NCI-H510A (cell line): ENCODE measurements around the gene CEBPZ.
"Not testable (repeated sequence)": the region's sequence is repeated elsewhere in the genome, so short reads cannot be mapped to it uniquely, and the experiment has no call there.

ENCODE experiments used
- DNase-seq: peaks from one replicate; lab custom pipeline; 2025; lab: John Stamatoyannopoulos, UW

The CEBPZ gene, protein sequence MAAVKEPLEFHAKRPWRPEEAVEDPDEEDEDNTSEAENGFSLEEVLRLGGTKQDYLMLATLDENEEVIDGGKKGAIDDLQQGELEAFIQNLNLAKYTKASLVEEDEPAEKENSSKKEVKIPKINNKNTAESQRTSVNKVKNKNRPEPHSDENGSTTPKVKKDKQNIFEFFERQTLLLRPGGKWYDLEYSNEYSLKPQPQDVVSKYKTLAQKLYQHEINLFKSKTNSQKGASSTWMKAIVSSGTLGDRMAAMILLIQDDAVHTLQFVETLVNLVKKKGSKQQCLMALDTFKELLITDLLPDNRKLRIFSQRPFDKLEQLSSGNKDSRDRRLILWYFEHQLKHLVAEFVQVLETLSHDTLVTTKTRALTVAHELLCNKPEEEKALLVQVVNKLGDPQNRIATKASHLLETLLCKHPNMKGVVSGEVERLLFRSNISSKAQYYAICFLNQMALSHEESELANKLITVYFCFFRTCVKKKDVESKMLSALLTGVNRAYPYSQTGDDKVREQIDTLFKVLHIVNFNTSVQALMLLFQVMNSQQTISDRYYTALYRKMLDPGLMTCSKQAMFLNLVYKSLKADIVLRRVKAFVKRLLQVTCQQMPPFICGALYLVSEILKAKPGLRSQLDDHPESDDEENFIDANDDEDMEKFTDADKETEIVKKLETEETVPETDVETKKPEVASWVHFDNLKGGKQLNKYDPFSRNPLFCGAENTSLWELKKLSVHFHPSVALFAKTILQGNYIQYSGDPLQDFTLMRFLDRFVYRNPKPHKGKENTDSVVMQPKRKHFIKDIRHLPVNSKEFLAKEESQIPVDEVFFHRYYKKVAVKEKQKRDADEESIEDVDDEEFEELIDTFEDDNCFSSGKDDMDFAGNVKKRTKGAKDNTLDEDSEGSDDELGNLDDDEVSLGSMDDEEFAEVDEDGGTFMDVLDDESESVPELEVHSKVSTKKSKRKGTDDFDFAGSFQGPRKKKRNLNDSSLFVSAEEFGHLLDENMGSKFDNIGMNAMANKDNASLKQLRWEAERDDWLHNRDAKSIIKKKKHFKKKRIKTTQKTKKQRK

DNA sequence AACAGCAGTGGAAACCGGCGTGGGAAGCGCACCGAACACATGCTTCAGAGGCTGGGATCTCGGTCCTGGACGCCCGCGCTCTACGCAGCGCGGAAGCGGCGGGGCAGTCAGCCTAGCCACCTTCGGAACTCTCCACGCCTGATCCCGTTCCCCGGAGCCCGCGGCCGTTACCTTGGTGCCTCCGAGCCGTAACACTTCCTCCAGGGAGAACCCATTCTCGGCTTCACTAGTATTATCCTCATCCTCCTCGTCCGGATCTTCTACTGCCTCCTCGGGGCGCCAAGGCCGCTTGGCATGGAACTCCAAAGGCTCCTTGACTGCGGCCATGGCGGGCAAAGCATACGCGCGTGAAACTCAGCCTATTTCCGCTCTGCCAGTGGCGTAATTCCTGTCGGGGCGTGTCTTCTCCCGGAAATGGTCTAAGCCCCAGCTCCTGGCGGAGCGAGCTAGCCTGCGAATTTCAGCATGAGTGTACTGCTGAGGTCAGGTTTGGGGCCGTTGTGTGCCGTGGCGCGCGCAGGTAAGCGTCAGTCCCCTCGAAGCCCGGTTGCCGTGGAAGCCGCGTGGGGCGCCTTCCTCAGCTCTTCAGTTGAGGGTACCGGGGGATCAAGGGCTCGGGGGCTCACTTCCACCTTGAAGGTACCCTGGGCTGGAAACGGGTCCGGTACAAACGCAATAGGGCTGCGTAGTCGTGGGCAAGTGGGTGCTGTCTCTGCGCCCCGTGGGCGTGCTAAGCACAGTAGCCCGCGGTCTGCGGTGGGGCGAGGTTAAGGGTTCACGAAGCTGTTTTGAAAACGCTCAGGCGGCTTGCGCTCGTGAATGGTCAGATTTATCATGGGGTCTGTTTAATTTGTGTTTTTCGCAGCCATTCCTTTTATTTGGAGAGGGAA is at the start of gene CEBPZ, which contains the start of gene NDUFAF7:
Gene CEBPZ, minus strand, starts transcription at position 356 of the 890 bp plus-strand sequence. Its CDS starts 29 bp downstream, at position 327.
Gene NDUFAF7, plus strand, starts transcription at position 418 of the 890 bp plus-strand sequence. Its CDS starts 48 bp downstream, at position 466.
- DNase-seq = peak; percentile 85

DNA sequence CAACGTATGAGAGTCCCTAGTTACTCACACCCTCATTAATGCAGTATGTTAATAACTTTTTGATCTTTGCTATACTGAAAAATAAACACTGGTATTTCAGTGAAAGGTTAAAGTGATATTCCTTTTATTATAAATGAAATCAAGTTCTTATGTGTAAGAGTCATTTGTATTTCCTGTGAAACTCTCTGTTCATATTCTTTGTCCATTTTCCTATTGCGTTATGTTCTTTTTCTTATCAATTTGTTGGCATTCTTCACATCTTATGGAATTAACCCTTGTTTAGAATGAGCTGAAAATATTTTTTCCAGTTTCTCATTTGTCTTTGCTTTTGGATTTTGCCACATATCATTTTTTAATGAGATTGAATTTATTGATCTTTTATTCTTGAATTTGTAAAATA is 44.9 kb upstream of the CEBPZ start:
- DNase-seq = no peak

DNA sequence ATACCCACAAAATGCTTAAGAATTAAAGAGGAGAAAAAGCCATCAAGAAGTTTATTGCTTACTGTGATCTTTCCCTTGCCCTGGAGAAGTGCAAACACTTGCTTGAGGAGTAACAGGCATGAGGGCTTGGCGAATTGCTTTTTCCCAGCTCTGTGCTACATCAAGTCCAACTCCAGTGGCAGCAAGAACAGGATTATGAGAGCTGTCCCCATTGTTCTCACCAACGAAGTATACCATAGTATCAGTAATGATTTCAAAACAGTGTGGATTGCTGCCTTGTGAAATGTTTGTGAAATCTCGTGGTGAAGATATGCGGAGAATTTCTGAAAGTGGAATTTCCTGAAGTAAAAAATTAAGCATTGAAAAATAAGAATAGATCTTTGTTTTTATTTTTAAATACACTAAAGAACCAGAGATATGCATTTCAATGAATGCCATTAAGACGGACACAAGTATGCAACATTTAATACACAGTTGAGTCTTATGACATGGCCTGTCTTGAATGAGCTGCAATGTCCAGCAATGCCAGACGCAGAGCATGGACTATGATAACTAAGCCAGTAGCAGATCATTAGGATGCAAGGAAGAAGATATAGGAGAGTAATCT is 43.1 kb upstream of the CEBPZ start:
- no peak for DNase-seq

DNA sequence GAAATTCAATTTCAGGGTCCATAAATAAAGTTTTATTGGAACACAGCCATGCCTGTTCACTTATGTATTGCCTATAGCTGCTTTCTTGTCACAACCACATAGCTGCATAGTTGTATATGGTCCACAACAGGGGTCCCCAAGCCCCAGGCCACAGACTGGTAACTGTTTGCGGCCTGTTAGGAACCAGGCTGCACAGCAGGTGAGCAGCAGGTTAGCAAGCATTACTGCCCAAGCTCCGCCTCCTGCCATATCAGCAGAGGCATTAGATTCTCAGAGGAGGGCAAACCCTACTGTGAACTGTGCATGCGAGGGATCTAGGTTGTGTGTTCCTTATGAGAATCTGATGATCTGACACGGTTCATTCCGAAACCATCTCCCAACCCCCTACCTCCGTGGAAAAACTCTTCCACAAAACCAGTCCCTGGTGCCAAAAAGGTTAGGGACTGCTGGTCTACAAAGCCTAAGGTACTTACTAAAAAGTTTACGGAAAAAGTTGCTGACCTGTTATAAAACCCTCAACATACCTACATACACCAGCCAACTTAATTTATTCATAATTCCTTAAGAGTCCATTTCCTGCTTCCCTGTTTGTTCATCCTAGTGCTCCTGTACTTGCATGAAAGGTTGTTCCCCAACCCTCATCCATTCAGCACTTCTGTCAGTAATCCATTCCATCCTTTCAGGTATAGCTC is 40.1 kb upstream of the CEBPZ start:
- no peak for DNase-seq

DNA sequence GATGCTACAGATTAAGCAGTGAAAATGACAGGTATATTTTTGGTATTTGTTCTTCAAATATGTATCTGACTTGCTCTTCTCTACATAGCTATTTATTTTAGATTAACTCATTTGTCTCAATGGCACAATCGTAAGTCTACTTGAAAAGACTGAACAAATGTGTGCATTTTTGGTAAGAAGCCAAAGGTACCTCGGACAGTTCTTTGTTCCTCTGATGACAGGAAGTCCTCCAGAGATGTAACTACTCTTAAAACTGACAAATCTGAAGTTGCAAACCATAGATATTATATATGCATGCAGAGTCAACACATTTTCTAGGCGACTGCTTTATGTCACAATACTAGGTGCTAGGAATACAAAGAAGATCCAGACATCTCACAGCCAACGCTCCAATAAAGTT is 36.7 kb upstream of the CEBPZ start:
- no peak for DNase-seq

DNA sequence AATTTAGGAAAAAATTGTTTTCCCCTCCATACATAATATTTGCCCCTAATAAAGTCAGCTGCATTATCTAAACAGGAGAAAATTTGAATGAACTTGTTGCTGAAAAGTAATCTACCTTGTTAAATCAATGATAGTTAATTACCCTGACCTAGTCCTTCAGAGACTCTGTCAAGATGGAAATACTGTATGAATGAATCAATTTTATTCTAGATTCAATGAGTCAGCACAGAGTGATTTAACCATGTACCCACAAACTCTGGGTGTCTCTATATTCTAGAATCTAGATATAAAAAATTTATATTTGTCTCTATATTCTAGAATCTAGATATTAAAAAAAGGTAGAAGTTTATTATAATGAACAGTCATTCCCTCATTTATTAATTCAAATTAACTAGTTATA is 36.3 kb upstream of the CEBPZ start:
- no peak for DNase-seq

DNA sequence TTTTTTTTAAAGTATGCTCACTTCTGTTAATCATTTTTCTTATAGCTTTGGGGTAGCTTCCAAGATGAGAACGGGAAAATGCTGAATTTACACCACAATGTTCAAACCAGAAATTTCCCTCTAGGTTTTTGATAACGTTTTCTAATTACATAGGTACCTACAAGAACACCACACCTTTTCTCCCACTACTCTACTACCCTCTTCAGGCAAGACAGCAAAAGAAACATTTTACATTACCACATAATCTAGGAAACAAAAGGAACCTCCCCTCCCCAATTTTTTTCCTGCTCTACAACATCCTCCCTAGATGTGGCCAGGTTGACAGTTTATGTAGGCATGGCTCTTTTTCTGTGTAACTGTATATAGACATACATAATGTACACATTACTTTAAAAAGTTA is 32.4 kb upstream of the CEBPZ start:
- DNase-seq = no peak

DNA sequence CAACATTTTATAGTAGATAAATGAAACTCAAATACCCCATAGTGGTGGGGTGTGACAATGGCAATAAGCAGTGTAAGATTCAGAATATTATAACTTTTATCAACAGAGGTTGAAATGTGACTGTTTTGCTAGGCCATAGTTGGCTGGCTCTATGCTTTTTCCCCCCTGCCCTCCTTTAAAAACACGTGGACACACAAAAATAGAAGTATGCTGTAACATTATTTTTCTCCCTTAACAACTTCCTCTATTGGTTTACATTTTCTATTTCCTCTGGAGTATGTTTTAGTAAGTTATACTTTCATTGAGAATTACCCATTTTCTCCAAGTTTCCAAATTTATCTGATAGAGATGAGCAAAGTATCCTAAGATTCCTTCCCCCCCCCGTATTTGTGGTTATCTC is 31.1 kb upstream of the CEBPZ start:
- DNase-seq = no peak

DNA sequence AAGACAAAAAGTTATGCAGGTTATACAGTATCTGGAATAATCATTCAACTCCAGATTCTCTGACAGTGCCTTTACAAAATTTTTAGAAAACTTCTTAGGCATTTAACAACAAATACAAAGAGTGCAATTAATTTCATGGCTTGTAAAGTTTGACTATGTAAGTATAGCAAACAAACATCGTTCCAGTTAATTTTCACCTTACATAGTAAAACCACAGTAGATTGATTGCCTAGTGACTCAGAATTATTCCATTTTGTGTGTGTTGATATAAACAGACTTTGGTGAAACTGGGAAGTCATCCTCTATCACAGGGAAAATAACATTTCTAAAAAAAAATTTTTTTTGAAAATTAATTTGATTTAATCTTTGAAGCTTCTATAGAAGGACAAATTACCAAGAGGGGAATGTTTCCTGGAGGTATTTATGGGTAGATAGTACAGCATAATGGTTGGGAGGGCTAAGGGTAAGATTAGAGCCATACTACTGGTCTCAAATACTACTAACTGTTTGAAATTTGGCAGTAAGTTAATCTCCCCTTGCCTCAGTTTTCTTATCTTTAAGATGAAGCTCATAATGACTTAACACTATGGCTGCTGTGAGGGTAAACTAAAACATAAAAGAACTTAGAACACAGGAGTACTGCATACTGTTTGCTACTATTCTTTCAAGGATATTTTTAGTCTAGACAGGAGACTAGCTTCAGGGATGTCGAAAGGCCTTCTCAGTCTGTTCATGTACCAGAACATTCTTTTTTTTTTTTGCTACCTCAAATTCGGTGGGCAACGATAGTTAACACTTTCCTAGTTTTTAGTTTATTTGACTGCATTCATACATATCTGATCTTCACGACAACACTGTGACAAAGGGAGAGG is 19.7 kb upstream of the CEBPZ start:
- no peak for DNase-seq

DNA sequence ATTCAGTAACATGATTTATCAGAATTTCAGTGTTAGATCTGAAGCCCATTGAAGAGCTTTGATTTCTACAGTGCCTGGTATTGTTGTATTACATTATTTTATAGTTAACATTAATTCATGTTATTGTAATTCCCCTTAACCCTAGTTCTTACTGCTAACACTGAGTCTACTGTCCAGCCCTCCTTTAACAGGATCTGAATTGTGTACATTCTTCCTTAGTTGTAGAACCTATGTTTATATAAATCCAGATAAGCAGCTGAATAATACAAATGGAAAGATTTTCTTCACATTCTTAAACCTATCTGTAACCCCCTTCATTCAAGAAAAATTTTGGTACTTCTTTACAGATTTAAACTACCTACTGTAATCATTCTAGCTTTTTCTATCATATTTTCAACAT is 14.8 kb upstream of the CEBPZ start:
- DNase-seq = no peak

DNA sequence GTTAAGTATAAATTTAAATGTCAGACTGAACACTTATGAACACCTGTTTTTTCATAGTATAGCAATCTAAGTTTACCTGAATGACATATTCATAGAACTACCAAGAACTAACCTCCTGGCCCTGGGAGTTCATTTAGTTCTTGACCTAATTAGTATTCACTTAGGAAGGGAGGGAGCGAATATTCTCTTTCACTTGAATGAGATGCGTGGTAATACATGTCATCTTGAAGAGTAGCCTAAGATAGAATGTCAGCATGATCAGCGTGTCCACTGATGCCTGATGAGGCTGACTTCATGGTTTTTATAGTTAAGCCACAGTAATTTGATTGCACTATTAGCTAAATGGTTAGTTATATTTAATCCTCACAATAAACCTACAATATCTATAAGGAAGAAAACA is 13.4 kb upstream of the CEBPZ start:
- no peak for DNase-seq

DNA sequence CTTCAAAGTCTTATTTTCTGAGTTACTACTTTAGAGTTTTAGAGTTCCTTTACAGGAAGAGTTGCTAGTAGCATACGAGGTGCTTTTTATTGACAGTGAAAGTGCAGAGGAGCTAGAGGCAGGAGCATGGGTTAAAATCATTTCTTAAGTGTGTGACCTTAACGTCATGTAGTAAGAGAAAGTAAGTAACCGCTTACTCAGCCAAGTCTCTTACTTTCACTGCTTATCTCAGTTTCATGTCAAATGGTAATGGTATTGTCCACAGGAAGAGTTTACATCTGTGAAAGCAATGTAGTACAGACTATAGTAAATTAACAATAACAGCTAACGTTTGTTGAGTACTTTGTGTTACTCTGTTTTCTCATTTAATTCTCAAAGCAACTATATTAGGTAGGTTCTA is 12.6 kb upstream of the CEBPZ start:
- DNase-seq = no peak

DNA sequence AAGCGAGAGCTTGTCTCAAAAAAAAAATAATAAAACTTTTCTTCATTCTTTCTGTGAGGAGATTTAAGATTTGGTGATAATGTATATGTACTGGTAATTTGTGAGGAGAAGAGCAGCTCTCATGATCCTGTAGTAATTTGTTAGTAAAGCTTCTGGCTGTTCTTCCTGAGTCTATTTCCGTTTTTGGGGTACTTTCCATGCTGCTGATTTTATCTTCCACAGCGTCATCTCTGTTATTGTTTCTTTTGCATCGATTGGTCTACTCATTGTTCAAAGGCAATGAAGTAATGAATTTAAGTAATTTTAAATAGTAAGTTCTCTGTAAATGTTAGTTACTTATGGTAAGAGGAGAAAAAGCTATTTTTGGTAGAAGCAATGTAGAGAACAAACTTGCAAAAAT is 12.0 kb upstream of the CEBPZ start:
- DNase-seq = no peak

DNA sequence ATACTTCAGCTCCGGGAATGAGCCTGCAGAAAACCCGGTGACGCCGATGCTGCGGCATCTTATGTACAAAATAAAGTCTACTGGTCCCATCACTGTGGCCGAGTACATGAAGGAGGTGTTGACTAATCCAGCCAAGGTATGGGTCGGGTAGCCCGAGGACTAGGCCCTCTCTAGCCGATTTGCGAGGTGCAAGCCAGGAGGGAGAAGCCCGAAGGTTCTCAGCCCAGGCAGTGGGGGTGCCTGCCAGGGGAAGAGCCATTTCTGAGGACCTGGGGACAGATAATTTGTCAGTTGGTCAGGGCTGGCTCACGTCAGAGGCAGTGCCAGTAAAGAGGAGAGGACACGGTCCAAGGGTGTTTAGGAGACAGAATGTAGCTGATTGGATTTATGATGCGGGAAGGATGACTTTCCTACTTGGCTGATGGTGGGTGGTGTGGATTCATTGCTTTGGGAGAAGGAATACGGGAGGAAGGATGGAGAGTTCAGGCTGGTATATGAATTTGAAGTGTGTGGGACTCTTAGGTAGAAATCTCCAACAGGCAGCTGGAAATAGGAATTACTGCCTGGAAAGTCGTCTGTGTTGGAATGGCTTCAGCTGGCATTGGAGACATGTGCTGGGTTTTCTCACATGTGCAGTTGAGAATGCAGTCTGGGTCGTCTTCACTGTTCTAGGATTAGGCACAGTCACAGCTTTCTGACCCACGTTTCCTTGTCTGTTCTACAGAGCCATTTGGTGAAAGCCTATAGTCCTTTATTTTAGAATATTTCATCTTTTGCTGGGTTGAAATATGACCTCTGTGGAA is 936 bp upstream of the CEBPZ start:
- no peak for DNase-seq

DNA sequence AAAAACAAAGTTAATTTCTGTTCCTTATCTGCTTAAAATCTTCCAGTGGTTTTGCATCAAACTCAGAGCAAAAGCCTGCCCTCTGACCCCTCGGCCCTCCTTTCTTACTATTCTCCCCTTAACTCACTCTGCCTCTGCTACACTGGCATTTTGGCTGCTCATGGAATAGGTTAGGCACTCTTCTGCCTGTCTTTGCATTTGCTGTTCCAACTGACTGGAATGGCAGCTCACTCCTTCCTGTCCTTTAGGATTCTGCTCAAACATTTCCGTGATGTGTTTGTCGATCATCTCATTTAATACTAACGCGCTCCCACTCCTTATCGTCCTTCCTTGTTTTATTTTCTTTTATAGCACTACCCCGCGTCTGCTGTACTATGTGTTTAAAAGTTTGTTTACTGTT is 815 bp downstream of the CEBPZ start:
- DNase-seq = no peak

DNA sequence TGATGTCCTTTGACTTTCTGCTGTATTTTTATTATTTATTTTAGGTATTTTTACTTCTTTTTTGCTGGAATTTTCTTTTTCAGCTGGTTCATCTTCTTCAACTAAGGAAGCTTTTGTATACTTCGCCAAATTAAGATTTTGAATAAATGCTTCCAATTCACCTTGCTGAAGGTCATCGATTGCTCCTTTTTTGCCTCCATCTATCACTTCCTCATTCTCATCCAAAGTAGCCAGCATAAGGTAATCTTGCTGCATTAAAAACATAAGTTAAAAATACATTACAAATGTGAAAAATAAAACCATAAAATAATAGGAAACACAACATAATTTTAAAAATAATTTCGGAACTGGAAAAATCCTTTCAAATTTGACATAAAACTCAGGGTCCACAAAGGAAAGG is 2.6 kb downstream of the CEBPZ start:
- no peak for DNase-seq

DNA sequence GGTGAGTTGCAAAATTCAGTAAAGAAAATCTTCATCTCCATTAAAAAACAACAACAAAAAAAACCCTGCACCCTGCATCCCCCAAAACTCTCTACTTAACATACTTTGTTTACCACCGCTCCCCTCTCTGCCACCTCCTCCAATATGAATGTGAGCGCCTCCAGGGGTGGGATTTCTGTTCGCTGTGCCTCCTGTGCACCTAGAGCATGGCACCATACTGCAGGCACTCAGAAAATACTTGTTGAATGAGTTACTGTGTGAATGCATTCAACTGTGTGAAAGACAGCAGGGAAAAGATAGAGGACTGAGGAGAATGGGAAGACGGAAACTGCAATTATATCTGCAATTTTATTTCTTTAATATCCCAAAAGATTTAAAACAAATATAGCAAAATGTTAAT is 4.5 kb downstream of the CEBPZ start:
- DNase-seq = no peak

DNA sequence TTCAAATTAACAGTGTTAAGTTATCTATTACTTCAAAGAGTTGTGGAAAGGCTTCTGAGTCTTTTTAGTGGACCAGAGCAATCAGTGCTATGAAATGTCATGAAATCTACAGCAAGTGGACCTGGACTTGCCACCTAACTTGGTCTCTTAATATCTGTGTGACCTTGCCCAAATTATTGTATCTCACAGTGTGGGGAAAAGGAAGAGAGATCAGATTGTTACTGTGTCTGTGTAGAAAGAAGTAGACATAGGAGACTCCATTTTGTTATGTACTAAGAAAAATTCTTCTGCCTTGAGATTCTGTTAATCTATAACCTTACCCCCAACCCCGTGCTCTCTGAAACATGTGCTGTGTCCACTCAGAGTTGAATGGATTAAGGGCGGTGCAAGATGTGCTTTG is 6.3 kb downstream of the CEBPZ start:
- DNase-seq = not testable (repeated sequence)

DNA sequence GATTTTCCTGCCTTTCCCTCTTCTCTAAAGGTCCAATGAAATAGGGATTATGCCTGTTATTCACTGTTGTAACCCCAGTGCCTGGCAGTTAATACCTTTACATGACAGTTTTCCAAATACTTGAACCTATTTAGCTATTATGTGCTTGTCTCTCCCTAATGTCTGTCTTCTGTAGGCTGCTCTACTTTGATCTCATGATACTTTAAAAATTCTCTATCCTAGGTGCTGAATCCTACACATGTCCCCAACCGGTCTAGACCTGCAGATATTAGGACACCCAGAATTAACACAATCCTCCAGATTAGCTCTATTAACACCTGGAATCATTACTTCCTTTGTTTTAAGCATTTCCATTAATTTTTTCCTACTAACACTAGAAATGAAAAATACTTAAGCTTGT is 7.3 kb downstream of the CEBPZ start:
- DNase-seq = no peak
